ENCODE measurements around the gene UGT1A5.

UGT1A5 gene

DNA sequence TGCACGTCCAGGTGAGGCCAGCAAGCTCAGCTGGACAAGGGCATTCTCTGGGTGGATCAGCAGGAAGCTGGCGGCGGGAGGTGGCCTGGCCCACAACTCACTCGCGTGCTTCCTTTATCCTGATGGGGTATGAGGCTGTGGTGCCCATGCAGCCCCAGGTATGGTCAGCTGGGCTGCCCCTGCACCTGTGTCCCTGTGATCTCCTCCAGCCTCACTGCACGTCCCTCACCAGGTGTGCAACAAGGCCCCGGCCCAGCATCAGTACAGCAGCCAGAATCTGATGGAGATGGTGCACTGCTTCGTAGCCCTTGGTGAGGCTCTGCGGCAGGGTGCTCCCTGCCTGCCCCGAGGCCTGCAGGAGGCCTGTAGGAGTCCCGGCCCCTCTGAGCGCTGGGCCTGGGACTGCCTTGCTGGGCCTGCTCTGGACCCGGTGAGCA is 83.0 kb downstream of the UGT1A5 start:
- no peak for DNase-seq
- Histone ChIP-seq H3K23ac (ENCODE audit: low read length in 2 of 2) (no peak overlapping the region), H4K91ac (ENCODE audit: low read length) (no peak overlapping the region), H3K18ac (ENCODE audit: low read depth in 1 of 2, low read length in 2 of 2) (no peak overlapping the region), H3K9ac (ENCODE audit: low read length) (no peak overlapping the region), H2BK12ac (ENCODE audit: low read length in 2 of 2) (no peak overlapping the region), H3K4me1 (ENCODE audit: control insufficient read depth, insufficient read depth, low read depth, low read length) (peaks cover 1% of the 10 kb centered on the region), H3K14ac (ENCODE audit: low read length in 2 of 2) (no peak overlapping the region), H4K8ac (ENCODE audit: low read length) (no peak overlapping the region), H3K27ac (ENCODE audit: low read length, poor library complexity, severe bottlenecking) (no peak overlapping the region), H2BK5ac (ENCODE audit: low read depth, low read length, poor library complexity, severe bottlenecking) (no peak overlapping the region), H3K4ac (ENCODE audit: low read depth in 1 of 2, low read length in 2 of 2) (no peak overlapping the region), H3K36me3 (ENCODE audit: control insufficient read depth in 1 of 2, insufficient read depth in 2 of 2, low read depth in 1 of 2, low read length in 2 of 2) (no peaks in the 10 kb centered on the region), H3K4me3 (ENCODE audit: insufficient read depth in 1 of 2, low read depth in 1 of 2, low read length in 2 of 2) (no peak overlapping the region), H3K27me3 (ENCODE audit: control insufficient read depth in 1 of 2, insufficient read depth in 1 of 2, low read length in 2 of 2) (peaks cover 14 to 27% of the 10 kb centered on the region in 2 experiments), H2BK120ac (ENCODE audit: low read depth, low read length) (no peak overlapping the region), H2BK15ac (ENCODE audit: low read depth, poor library complexity, severe bottlenecking) (no peak overlapping the region), H3K79me1 (replicated peaks; ENCODE audit: low read length, poor library complexity, severe bottlenecking) (no peaks in the 10 kb centered on the region), H2AFZ (ENCODE audit: low read depth, low read length) (no peak overlapping the region), H2AK5ac (ENCODE audit: low read length, severe bottlenecking) (no peak overlapping the region), H3K4me2 (ENCODE audit: low read length, poor library complexity, severe bottlenecking) (no peak overlapping the region), H3K9me3 (ENCODE audit: control insufficient read depth, low read length) (no peaks in the 10 kb centered on the region)
- 95% methylated on average over 13 of the region's 13 CpGs for WGBS

DNA sequence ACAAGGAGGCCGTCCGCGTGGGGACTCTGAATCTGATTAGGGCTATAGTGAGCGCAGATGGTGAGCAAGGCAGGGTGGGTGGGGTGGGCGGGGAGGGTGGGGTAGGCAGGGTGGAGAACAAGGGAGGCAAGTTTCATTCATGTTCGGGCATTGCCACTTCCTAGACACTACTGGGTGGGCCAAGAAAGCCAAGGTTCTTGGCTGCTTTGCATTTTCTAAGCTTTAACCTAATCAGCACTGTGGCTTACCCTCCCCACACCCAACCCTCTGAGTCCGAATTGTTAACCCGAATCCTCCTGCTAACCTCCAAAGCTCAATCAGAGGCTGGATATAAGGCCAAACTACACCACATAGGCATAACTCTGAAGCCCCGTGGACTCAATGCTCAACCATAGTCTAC is 83.5 kb downstream of the UGT1A5 start:
- H3K4me3 ChIP-seq (ENCODE audit: insufficient read depth in 1 of 2, low read depth in 1 of 2, low read length in 2 of 2): no peak overlapping the region
- H3K4ac ChIP-seq (ENCODE audit: low read depth in 1 of 2, low read length in 2 of 2): no peak overlapping the region
- no peak overlapping the region for H2BK15ac ChIP-seq (ENCODE audit: low read depth, poor library complexity, severe bottlenecking)
- H2BK120ac ChIP-seq (ENCODE audit: low read depth, low read length): no peak overlapping the region
- peaks cover 1% of the 10 kb centered on the region for H3K4me1 ChIP-seq (ENCODE audit: control insufficient read depth, insufficient read depth, low read depth, low read length)
- H3K9me3 ChIP-seq (ENCODE audit: control insufficient read depth, low read length): no peaks in the 10 kb centered on the region
- peaks cover 11 to 22% of the 10 kb centered on the region in 2 experiments for H3K27me3 ChIP-seq (ENCODE audit: control insufficient read depth in 1 of 2, insufficient read depth in 1 of 2, low read length in 2 of 2)
- DNase-seq: no peak
- H4K8ac ChIP-seq (ENCODE audit: low read length): no peak overlapping the region
- H4K91ac ChIP-seq (ENCODE audit: low read length): no peak overlapping the region
- H2BK12ac ChIP-seq (ENCODE audit: low read length in 2 of 2): no peak overlapping the region
- H3K4me2 ChIP-seq (ENCODE audit: low read length, poor library complexity, severe bottlenecking): no peak overlapping the region
- no peak overlapping the region for H2AFZ ChIP-seq (ENCODE audit: low read depth, low read length)
- 90% methylated on average over 7 of the region's 9 CpGs for WGBS
- no peak overlapping the region for H2AK5ac ChIP-seq (ENCODE audit: low read length, severe bottlenecking)
- no peak overlapping the region for H3K18ac ChIP-seq (ENCODE audit: low read depth in 1 of 2, low read length in 2 of 2)
- no peak overlapping the region for H3K9ac ChIP-seq (ENCODE audit: low read length)
- no peak overlapping the region for H3K27ac ChIP-seq (ENCODE audit: low read length, poor library complexity, severe bottlenecking)
- H3K23ac ChIP-seq (ENCODE audit: low read length in 2 of 2): no peak overlapping the region
- no peaks in the 10 kb centered on the region for H3K79me1 ChIP-seq (replicated peaks; ENCODE audit: low read length, poor library complexity, severe bottlenecking)
- H3K36me3 ChIP-seq (ENCODE audit: control insufficient read depth in 1 of 2, insufficient read depth in 2 of 2, low read depth in 1 of 2, low read length in 2 of 2): no peaks in the 10 kb centered on the region
- no peak overlapping the region for H3K14ac ChIP-seq (ENCODE audit: low read length in 2 of 2)
- H2BK5ac ChIP-seq (ENCODE audit: low read depth, low read length, poor library complexity, severe bottlenecking): no peak overlapping the region

DNA sequence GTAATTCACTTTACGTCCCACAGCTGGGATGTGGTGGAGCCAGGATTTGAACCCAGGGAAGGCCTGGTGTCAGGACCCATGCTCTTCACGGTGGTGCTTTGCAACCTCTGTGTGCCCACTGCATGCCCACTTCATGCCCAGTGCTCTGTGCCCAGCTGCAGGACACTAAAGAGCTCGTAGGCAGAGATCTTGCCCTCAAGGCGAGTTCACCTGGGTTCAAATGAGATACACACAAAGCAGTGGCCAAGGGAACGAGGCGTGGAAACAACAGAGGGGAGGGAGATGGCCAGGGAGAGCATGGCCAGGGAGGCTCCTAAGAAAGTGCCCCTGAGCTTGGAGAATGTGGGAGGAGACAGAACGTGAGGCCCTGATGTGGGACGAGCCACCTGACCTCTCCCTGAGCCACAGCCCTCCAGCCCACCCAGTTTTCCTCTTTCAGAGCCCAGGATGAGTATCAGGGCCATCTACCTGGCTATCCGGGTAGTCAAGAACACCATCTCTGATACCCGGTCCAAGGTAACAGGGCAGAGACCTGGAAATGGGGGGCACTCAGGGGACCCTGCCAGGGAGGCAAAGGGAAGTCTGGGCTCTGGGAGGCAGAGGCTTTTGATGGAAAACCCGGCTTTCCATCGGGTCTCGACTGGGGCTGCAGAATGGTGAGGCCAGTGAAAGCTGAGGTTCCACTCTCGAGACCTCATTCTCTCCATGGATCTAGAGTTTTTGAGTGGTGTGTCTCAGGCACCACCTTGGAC is 85.8 kb downstream of the UGT1A5 start:
- Histone ChIP-seq H3K14ac (ENCODE audit: low read length in 2 of 2) (no peak overlapping the region), H3K27me3 (ENCODE audit: control insufficient read depth in 1 of 2, insufficient read depth in 1 of 2, low read length in 2 of 2) (peaks cover 11 to 35% of the 10 kb centered on the region in 2 experiments), H3K27ac (ENCODE audit: low read length, poor library complexity, severe bottlenecking) (no peak overlapping the region), H3K4me2 (ENCODE audit: low read length, poor library complexity, severe bottlenecking) (no peak overlapping the region), H3K9me3 (ENCODE audit: control insufficient read depth, low read length) (no peaks in the 10 kb centered on the region), H3K4ac (ENCODE audit: low read depth in 1 of 2, low read length in 2 of 2) (no peak overlapping the region), H2BK12ac (ENCODE audit: low read length in 2 of 2) (no peak overlapping the region), H3K79me1 (replicated peaks; ENCODE audit: low read length, poor library complexity, severe bottlenecking) (no peaks in the 10 kb centered on the region), H4K8ac (ENCODE audit: low read length) (no peak overlapping the region), H2AFZ (ENCODE audit: low read depth, low read length) (no peak overlapping the region), H3K4me3 (ENCODE audit: insufficient read depth in 1 of 2, low read depth in 1 of 2, low read length in 2 of 2) (no peak overlapping the region), H3K23ac (ENCODE audit: low read length in 2 of 2) (no peak overlapping the region), H3K36me3 (ENCODE audit: control insufficient read depth in 1 of 2, insufficient read depth in 2 of 2, low read depth in 1 of 2, low read length in 2 of 2) (no peaks in the 10 kb centered on the region), H2BK5ac (ENCODE audit: low read depth, low read length, poor library complexity, severe bottlenecking) (no peak overlapping the region), H3K18ac (ENCODE audit: low read depth in 1 of 2, low read length in 2 of 2) (no peak overlapping the region), H3K4me1 (ENCODE audit: control insufficient read depth, insufficient read depth, low read depth, low read length) (peaks cover 1% of the 10 kb centered on the region), H2BK15ac (ENCODE audit: low read depth, poor library complexity, severe bottlenecking) (no peak overlapping the region), H2BK120ac (ENCODE audit: low read depth, low read length) (no peak overlapping the region), H2AK5ac (ENCODE audit: low read length, severe bottlenecking) (no peak overlapping the region), H4K91ac (ENCODE audit: low read length) (no peak overlapping the region), H3K9ac (ENCODE audit: low read length) (no peak overlapping the region)
- WGBS: 78% methylated on average over 13 of the region's 14 CpGs
- DNase-seq: no peak

DNA sequence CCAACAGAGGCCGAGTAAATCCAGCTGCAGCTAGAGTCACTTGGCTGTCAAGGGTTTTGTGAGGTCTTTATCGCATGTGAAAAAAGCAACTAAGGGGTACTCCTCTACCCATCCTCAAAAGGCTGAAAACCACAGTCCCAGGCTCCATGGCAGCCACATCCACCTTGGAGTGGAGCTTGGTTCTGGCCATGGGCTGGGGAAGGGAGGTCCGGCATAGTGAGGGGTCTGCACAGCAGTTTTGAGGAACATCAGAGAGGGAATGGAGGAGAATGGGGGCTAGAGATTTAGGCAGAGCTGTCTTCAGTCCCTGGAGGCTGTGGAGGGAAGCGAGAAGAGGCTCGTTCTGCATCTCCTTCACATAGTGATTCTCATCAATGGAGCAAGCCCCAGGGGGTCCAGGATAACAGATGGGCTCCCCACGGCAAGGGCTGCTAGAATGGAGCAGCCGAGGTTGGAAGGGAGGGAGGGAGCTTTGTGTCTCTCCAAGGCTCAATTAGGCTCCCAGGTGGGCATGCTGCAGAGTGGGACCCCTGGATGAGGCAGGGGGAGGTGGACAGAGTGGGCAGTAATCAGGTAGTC is 86.5 kb downstream of the UGT1A5 start:
- H4K8ac ChIP-seq (ENCODE audit: low read length): no peak overlapping the region
- no peak overlapping the region for H2AK5ac ChIP-seq (ENCODE audit: low read length, severe bottlenecking)
- no peaks in the 10 kb centered on the region for H3K79me1 ChIP-seq (replicated peaks; ENCODE audit: low read length, poor library complexity, severe bottlenecking)
- no peaks in the 10 kb centered on the region for H3K36me3 ChIP-seq (ENCODE audit: control insufficient read depth in 1 of 2, insufficient read depth in 2 of 2, low read depth in 1 of 2, low read length in 2 of 2)
- H3K9ac ChIP-seq (ENCODE audit: low read length): no peak overlapping the region
- H3K27me3 ChIP-seq (ENCODE audit: control insufficient read depth in 1 of 2, insufficient read depth in 1 of 2, low read length in 2 of 2): peaks cover 17 to 41% of the 10 kb centered on the region in 2 experiments
- no peak overlapping the region for H3K27ac ChIP-seq (ENCODE audit: low read length, poor library complexity, severe bottlenecking)
- no peak overlapping the region for H2AFZ ChIP-seq (ENCODE audit: low read depth, low read length)
- H2BK120ac ChIP-seq (ENCODE audit: low read depth, low read length): no peak overlapping the region
- H3K14ac ChIP-seq (ENCODE audit: low read length in 2 of 2): no peak overlapping the region
- no peak overlapping the region for H3K18ac ChIP-seq (ENCODE audit: low read depth in 1 of 2, low read length in 2 of 2)
- H2BK15ac ChIP-seq (ENCODE audit: low read depth, poor library complexity, severe bottlenecking): no peak overlapping the region
- no peak overlapping the region for H4K91ac ChIP-seq (ENCODE audit: low read length)
- H3K4me2 ChIP-seq (ENCODE audit: low read length, poor library complexity, severe bottlenecking): no peak overlapping the region
- H2BK12ac ChIP-seq (ENCODE audit: low read length in 2 of 2): no peak overlapping the region
- no peak overlapping the region for H3K4me3 ChIP-seq (ENCODE audit: insufficient read depth in 1 of 2, low read depth in 1 of 2, low read length in 2 of 2)
- H3K9me3 ChIP-seq (ENCODE audit: control insufficient read depth, low read length): no peaks in the 10 kb centered on the region
- no peak for DNase-seq
- H3K4ac ChIP-seq (ENCODE audit: low read depth in 1 of 2, low read length in 2 of 2): no peak overlapping the region
- H3K4me1 ChIP-seq (ENCODE audit: control insufficient read depth, insufficient read depth, low read depth, low read length): peaks cover 1% of the 10 kb centered on the region
- no peak overlapping the region for H3K23ac ChIP-seq (ENCODE audit: low read length in 2 of 2)
- no peak overlapping the region for H2BK5ac ChIP-seq (ENCODE audit: low read depth, low read length, poor library complexity, severe bottlenecking)
- 65% methylated on average over 6 of the region's 7 CpGs for WGBS
